IMR-90 (cell line): ENCODE measurements around the gene TIMM44. TPM values are rescaled to one million over a fixed set of nuclear protein-coding genes. Genes with fewer than 3 reads are reported as not detected.

Experiments used
- ATAC-seq: fragments of 200-7000 bp; cut with Tn5 transposase; 2 replicates; pipeline ENCODE4 v1.9.1; 2020; ENCODE audit warnings: low read depth, mild to moderate bottlenecking, moderate library complexity
- BruUV-seq: library from RNA; stranded (reverse); fragments of 400-500 nt; replicated peaks from 2 replicates; lab custom pipeline; 2021; lab: Mats Ljungman, UMichigan
- CTCF ChIA-PET: fragments of 300-600 bp; formaldehyde crosslinking; extraction: SDS; loops from one replicate; lab custom pipeline; 2021; ENCODE audit warnings: antibody characterized with exemption; lab: Yijun Ruan, JAX
- POLR2A ChIA-PET: fragments of 300-600 bp; sonication (Branson Sonifier 250); formaldehyde crosslinking; loops from one replicate; lab custom pipeline; 2022; ENCODE audit warnings: antibody characterized with exemption; ENCODE audit not compliant: unreplicated experiment; lab: Charles Lee
- DNase-seq: peaks from one replicate; pipeline ENCODE4 v3.0.0; 2013
- H2AFZ ChIP-seq: replicated peaks from 2 replicates; pipeline ENCODE3; 2013; ENCODE audit warnings: low read length, mild to moderate bottlenecking; ENCODE audit not compliant: poor library complexity
- H2AK5ac ChIP-seq: 2 replicates; pipeline ENCODE4 v1.6.1; 2013; ENCODE audit warnings: low read depth, low read length, inconsistent platforms
- H2AK9ac ChIP-seq: replicated peaks from 2 replicates; pipeline ENCODE3; 2013; ENCODE audit warnings: mild to moderate bottlenecking, low read depth, low read length, moderate library complexity; ENCODE audit not compliant: poor library complexity
- H2BK120ac ChIP-seq: 2 replicates; pipeline ENCODE4 v1.6.1; 2013; ENCODE audit warnings: low read depth, low read length, inconsistent platforms
- H2BK15ac ChIP-seq: 3 replicates; pipeline ENCODE4 v1.6.1; 2013; ENCODE audit warnings: low read depth, low read length, inconsistent platforms
- H2BK20ac ChIP-seq: 2 replicates; pipeline ENCODE4 v1.6.1; 2013; ENCODE audit warnings: low read depth, mild to moderate bottlenecking, inconsistent platforms, low read length, moderate library complexity
- H2BK5ac ChIP-seq: 2 replicates; pipeline ENCODE4 v1.6.1; 2013; ENCODE audit warnings: mild to moderate bottlenecking, low read depth, low read length, inconsistent platforms; ENCODE audit not compliant: poor library complexity, severe bottlenecking
- H3K14ac ChIP-seq: replicated peaks from 2 replicates; pipeline ENCODE4 v1.6.1; 2013; ENCODE audit warnings: low read depth, low read length, inconsistent platforms
- H3K18ac ChIP-seq: 2 replicates; pipeline ENCODE4 v1.6.1; 2013; ENCODE audit warnings: low read depth, low read length, control low read depth
- H3K23ac ChIP-seq: 2 replicates; pipeline ENCODE4 v1.6.1; 2013; ENCODE audit warnings: low read depth, low read length, inconsistent platforms
- H3K27ac ChIP-seq: 2 replicates; pipeline ENCODE4 v1.5.1; 2013; ENCODE audit warnings: mild to moderate bottlenecking, control low read depth, low read length; ENCODE audit not compliant: insufficient read depth
- H3K27me3 ChIP-seq: 2 replicates; pipeline ENCODE4 v1.6.1; 2013; ENCODE audit warnings: low read length; ENCODE audit not compliant: control insufficient read depth, insufficient read depth
- H3K36me3 ChIP-seq: 2 replicates; pipeline ENCODE4 v1.6.1; 2013; ENCODE audit warnings: low read length, mixed read lengths; ENCODE audit not compliant: control insufficient read depth, insufficient read depth
- H3K4ac ChIP-seq: 2 replicates; pipeline ENCODE4 v1.6.1; 2013; ENCODE audit warnings: low read depth, low read length, inconsistent platforms
- H3K4me1 ChIP-seq: 2 replicates; pipeline ENCODE4 v1.6.1; 2013; ENCODE audit warnings: low read length, mixed read lengths; ENCODE audit not compliant: control insufficient read depth, insufficient read depth
- H3K4me2 ChIP-seq: 2 replicates; pipeline ENCODE4 v1.6.1; 2013; ENCODE audit warnings: low read depth, mild to moderate bottlenecking, control low read depth, low read length, moderate library complexity
- H3K4me3 ChIP-seq: 2 replicates; pipeline ENCODE4 v1.5.1; 2013; ENCODE audit warnings: low read depth, mild to moderate bottlenecking, control low read depth, low read length, moderate library complexity; ENCODE audit not compliant: insufficient read depth
- H3K56ac ChIP-seq: 2 replicates; pipeline ENCODE4 v1.6.1; 2013; ENCODE audit warnings: low read length, inconsistent platforms; ENCODE audit not compliant: insufficient read depth; ENCODE audit errors: extremely low read depth
- H3K79me1 ChIP-seq, 2 experiments: 2 replicates each; pipeline ENCODE4 v1.6.1; 2013; ENCODE audit warnings: low read length in 2 of 2, inconsistent platforms in 1 of 2, low read depth in 1 of 2
- H3K9ac ChIP-seq: 2 replicates; pipeline ENCODE4 v1.6.1; 2013; ENCODE audit warnings: low read depth, low read length, control low read depth
- H3K9me1 ChIP-seq: 2 replicates; pipeline ENCODE4 v1.6.1; 2013; ENCODE audit warnings: low read length, inconsistent platforms; ENCODE audit not compliant: insufficient read depth
- H3K9me3 ChIP-seq: 2 replicates; pipeline ENCODE4 v1.6.1; 2013; ENCODE audit warnings: low read length; ENCODE audit not compliant: control insufficient read depth, insufficient read depth
- H4K20me1 ChIP-seq: 2 replicates; pipeline ENCODE4 v1.6.1; 2013; ENCODE audit warnings: low read length, inconsistent platforms; ENCODE audit not compliant: insufficient read depth
- H4K5ac ChIP-seq: 2 replicates; pipeline ENCODE4 v1.6.1; 2013; ENCODE audit warnings: mild to moderate bottlenecking, low read depth, low read length, control low read depth
- H4K8ac ChIP-seq, 2 experiments: 2 replicates each; pipeline ENCODE4 v1.6.1; 2013; ENCODE audit warnings: low read depth in 2 of 2, low read length in 2 of 2, control low read depth in 1 of 2, inconsistent platforms in 1 of 2
- H4K91ac ChIP-seq: 2 replicates; pipeline ENCODE4 v1.6.1; 2013; ENCODE audit warnings: low read depth, low read length, inconsistent platforms; ENCODE audit not compliant: insufficient read depth
- BHLHE40 ChIP-seq: fragments of 150-350 bp; IDR thresholded peaks from 2 replicates; pipeline ENCODE4 v1.6.1; 2016; ENCODE audit warnings: mild to moderate bottlenecking, low read depth, low read length
- CEBPB ChIP-seq: IDR thresholded peaks from 2 replicates; pipeline ENCODE4 v1.6.1; 2012; ENCODE audit warnings: low read depth, low read length, improper control_type of control experiment
- CHD1 ChIP-seq: IDR thresholded peaks from 2 replicates; pipeline ENCODE4 v1.6.1; 2012; ENCODE audit warnings: low read depth, low read length, improper control_type of control experiment
- FOS ChIP-seq: fragments of 150-350 bp; IDR thresholded peaks from 2 replicates; pipeline ENCODE4 v1.6.1; 2016; ENCODE audit warnings: low read depth, low read length
- MAZ ChIP-seq: IDR thresholded peaks from 2 replicates; pipeline ENCODE4 v1.6.1; 2012; ENCODE audit warnings: low read depth, mild to moderate bottlenecking, low read length, improper control_type of control experiment, moderate library complexity, borderline replicate concordance
- MXI1 ChIP-seq: IDR thresholded peaks from 2 replicates; pipeline ENCODE4 v1.6.1; 2012; ENCODE audit warnings: low read depth, mild to moderate bottlenecking, low read length, moderate library complexity, borderline replicate concordance
- NFE2L2 ChIP-seq: fragments of 150-350 bp; IDR thresholded peaks from 2 replicates; pipeline ENCODE4 v1.6.1; 2016; ENCODE audit warnings: low read depth, mild to moderate bottlenecking, low read length
- POLR2A ChIP-seq: IDR thresholded peaks from 2 replicates; pipeline ENCODE4 v1.6.1; 2012; ENCODE audit warnings: mild to moderate bottlenecking, low read depth, low read length
- RAD21 ChIP-seq: IDR thresholded peaks from 2 replicates; pipeline ENCODE4 v1.6.1; 2012; ENCODE audit warnings: low read length, improper control_type of control experiment
- RCOR1 ChIP-seq: IDR thresholded peaks from 2 replicates; pipeline ENCODE4 v1.6.1; 2012; ENCODE audit warnings: mild to moderate bottlenecking, low read length, improper control_type of control experiment; ENCODE audit not compliant: insufficient replicate concordance
- WGBS, 2 experiments: methylation state at CpG; one replicate each; pipeline versions ENCODE4 v1.1.5 to v1.1.7; 2013; ENCODE audit warnings: missing lambda C conversion rate in 2 of 2; ENCODE audit not compliant: insufficient read length in 1 of 2; ENCODE audit errors: extremely low coverage in 2 of 2; 5-methylcytosine and 5-hydroxymethylcytosine counted together
- dilution Hi-C: fragments of 300-500 bp; cut with HindIII; formaldehyde crosslinking; loops from one replicate; pipeline ENCODE4 v1.14.3; 2018; ENCODE audit warnings: low sequenced_read_pairs; ENCODE audit not compliant: unreplicated experiment
- in situ Hi-C: fragments of 300-500 bp; cut with MboI; formaldehyde crosslinking; loops from 3 replicates; pipeline ENCODE4 v1.14.3; 2019; ENCODE audit warnings: low sequenced_read_pairs, inconsistent platforms, mixed read lengths
- intact Hi-C: fragments of 100-400 bp; cut with micrococcal nuclease; formaldehyde crosslinking; loops from 2 replicates; pipeline ENCODE4 v1.10.0; 2022
- polyA plus RNA-seq, 3 experiments: library from polyadenylated mRNA; depleted of rRNA; stranded (reverse); fragments of >200 nt; gene quantifications; 2 replicates each; pipeline ENCODE4 v1.2.3, GENCODE V29; 2012; ENCODE audit warnings: low replicate concordance in 1 of 3
- total RNA-seq: library from RNA; depleted of rRNA; stranded (reverse); fragments of >200 nt; gene quantifications from 2 replicates; pipeline ENCODE4 v1.2.3, GENCODE V29; 2012
- TF ChIP-seq, protein P1 (sequence below): fragments of 150-350 bp; IDR thresholded peaks from 2 replicates; pipeline ENCODE4 v1.6.1; 2017; ENCODE audit warnings: mild to moderate bottlenecking, antibody characterized with exemption, low read length, low read depth
- TF ChIP-seq, protein P2 (sequence below): conservative IDR thresholded peaks from 2 replicates; pipeline ENCODE4 v1.5.1; 2012; ENCODE audit warnings: mild to moderate bottlenecking, low read depth, low read length, improper control_type of control experiment
- TF ChIP-seq, protein P3 (sequence below): fragments of 150-350 bp; IDR thresholded peaks from 2 replicates; pipeline ENCODE4 v1.6.1; 2016; ENCODE audit warnings: low read depth, mild to moderate bottlenecking, low read length, moderate library complexity, borderline replicate concordance

The TIMM44 gene
- total and polyA plus RNA-seq, 2 of the 4 experiments (the other 2 are of a cell fraction): 37.6 to 52.3 TPM

DNA sequence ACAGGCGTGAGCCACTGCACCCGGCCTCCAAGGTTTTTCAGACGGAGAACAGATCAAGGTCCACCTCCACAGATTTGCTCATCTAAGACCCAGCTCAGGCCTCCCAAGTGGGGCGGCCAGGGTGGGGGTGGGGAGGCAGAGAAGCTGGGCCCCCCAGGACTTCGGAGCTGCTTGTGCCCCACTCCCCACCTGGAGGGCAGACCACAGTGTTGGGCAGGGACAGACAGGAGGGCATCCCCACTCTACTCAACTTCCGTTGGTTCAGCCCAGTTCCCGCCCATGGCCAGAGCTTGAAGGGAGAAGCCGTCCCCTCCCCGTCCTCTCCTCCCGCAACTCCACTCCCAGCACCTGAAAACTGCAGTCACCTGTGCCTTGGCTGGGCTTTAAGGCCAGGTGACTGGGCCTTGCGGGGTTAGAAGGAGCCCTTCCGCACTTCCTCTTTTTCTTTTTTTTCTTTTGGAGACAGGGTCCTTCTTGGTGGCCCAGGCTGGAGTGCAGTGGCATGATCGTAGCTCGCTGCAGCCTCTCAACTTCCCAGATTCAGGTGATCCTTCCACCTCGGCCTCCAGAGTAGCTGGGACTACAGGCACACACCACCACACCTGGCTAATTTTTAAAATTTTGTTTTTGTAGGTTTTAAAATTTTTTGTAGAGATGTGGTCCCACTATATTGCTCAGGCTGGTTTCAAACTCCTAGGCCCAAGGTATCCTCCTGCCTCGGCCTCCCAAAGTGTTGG, 55.9 kb downstream of the TIMM44 start (continued):
- TF ChIP-seq CEBPB: no peak
- no peak for TF ChIP-seq POLR2A

DNA sequence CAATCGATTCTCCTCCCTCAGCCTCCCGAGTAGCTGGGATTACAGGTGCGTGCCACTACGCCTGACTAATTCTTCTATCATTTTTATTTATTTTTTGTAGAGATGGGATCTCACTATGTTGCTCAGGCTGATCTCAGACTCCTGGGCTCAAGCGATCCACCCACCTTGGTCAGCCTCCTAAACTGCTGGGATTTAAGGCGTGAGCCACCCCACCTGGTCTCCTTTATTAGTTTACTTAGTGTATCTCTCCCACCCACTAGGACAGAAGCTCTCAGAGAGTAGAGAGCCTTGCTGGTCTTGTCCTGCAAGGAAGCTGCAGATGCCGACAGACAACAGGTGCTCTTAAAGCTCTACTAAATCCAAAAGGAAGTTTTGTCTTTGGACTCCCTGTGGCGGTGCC, 57.6 kb downstream of the TIMM44 start:
- BruUV-seq: no TSS peak
- intact Hi-C loops: no loop called here
- TF ChIP-seq MAZ: no peak
- TF ChIP-seq RAD21: no peak
- TF ChIP-seq CEBPB: no peak
- TF ChIP-seq, protein P1, sequence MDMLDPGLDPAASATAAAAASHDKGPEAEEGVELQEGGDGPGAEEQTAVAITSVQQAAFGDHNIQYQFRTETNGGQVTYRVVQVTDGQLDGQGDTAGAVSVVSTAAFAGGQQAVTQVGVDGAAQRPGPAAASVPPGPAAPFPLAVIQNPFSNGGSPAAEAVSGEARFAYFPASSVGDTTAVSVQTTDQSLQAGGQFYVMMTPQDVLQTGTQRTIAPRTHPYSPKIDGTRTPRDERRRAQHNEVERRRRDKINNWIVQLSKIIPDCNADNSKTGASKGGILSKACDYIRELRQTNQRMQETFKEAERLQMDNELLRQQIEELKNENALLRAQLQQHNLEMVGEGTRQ: no peak
- no peak for TF ChIP-seq CHD1
- TF ChIP-seq MXI1: no peak
- no peak for TF ChIP-seq RCOR1
- TF ChIP-seq FOS: no peak
- no peak for TF ChIP-seq NFE2L2
- TF ChIP-seq, protein P2, sequence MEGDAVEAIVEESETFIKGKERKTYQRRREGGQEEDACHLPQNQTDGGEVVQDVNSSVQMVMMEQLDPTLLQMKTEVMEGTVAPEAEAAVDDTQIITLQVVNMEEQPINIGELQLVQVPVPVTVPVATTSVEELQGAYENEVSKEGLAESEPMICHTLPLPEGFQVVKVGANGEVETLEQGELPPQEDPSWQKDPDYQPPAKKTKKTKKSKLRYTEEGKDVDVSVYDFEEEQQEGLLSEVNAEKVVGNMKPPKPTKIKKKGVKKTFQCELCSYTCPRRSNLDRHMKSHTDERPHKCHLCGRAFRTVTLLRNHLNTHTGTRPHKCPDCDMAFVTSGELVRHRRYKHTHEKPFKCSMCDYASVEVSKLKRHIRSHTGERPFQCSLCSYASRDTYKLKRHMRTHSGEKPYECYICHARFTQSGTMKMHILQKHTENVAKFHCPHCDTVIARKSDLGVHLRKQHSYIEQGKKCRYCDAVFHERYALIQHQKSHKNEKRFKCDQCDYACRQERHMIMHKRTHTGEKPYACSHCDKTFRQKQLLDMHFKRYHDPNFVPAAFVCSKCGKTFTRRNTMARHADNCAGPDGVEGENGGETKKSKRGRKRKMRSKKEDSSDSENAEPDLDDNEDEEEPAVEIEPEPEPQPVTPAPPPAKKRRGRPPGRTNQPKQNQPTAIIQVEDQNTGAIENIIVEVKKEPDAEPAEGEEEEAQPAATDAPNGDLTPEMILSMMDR: no peak
- TF ChIP-seq, protein P3, sequence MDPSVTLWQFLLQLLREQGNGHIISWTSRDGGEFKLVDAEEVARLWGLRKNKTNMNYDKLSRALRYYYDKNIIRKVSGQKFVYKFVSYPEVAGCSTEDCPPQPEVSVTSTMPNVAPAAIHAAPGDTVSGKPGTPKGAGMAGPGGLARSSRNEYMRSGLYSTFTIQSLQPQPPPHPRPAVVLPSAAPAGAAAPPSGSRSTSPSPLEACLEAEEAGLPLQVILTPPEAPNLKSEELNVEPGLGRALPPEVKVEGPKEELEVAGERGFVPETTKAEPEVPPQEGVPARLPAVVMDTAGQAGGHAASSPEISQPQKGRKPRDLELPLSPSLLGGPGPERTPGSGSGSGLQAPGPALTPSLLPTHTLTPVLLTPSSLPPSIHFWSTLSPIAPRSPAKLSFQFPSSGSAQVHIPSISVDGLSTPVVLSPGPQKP: no peak
- TF ChIP-seq BHLHE40: no peak

More for the DNA sequence above, 57.6 kb downstream of the TIMM44 start:
- ChIA-PET CTCF (interaction anchor here (0.6 to 0.8 kb wide), 2 partner anchors 12 to 13 kb away, joined by 3 to 4 read pairs; no protein-coding TSS in a partner anchor), POLR2A (interaction anchor here (0.9 kb wide), 1 partner anchor 14 kb away, joined by 9 read pairs; no protein-coding TSS in a partner anchor)
- H3K9ac ChIP-seq: no peak overlapping the region
- no peak overlapping the region for H2AK5ac ChIP-seq
- in situ Hi-C loops: no loop called here
- H2BK20ac ChIP-seq: no peak overlapping the region
- H4K8ac ChIP-seq: no peak overlapping the region
- ATAC-seq (no peak), DNase-seq (no peak)
- no peak overlapping the region for H2AFZ ChIP-seq
- no peak overlapping the region for H4K5ac ChIP-seq
- no peak overlapping the region for H2AK9ac ChIP-seq
- H2BK15ac ChIP-seq: no peak overlapping the region
- no CpG with 5 or more reads among the region's 8 CpGs for WGBS, 2 experiments
- no peak overlapping the region for H3K4me3 ChIP-seq
- H3K27me3 ChIP-seq: no peaks in the 10 kb centered on the region
- no peak overlapping the region for H4K91ac ChIP-seq
- H3K4ac ChIP-seq: no peak overlapping the region
- dilution Hi-C loops: no loop called here
- H3K79me1 ChIP-seq: peaks cover 6 to 17% of the 10 kb centered on the region in 2 experiments
- no peak overlapping the region for H3K27ac ChIP-seq
- no peak overlapping the region for H2BK120ac ChIP-seq
- no peak overlapping the region for H3K18ac ChIP-seq
- H2BK5ac ChIP-seq: no peak overlapping the region
- H3K14ac ChIP-seq: no peak overlapping the region
- 0 out of 2 replicates have a peak, but pooled peaks cover 2% of the 10 kb centered on the region for H3K9me1 ChIP-seq
- no peaks in the 10 kb centered on the region for H3K9me3 ChIP-seq
- no peak overlapping the region for H3K4me2 ChIP-seq
- H4K20me1 ChIP-seq: no peaks in the 10 kb centered on the region
- no peaks in the 10 kb centered on the region for H3K36me3 ChIP-seq
- H3K23ac ChIP-seq: no peak overlapping the region
- H3K4me1 ChIP-seq: peaks cover 3% of the 10 kb centered on the region; the same call in 1 of the 2 replicates
- H3K56ac ChIP-seq: no peak overlapping the region
